Measurements from ENCODE around the gene RHOBTB3.

DNA sequence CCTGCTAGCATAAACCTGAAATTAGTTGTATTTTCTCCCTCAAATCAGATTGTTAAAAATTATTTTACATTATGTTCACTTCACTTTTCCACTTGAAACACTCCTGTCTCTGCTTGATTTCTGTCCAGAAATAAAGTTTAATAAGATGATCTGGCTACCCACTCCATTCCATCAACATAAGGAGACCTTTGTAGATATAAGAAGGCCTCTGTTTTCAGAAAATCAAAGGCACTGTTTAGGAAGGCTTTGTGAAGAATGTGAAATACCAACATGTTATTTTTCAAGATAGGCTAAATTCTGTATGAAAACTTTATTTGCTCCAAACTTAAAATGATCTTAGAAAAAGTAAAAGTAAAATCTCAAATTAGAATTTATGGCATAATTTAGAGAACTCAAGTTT, 15.1 kb downstream of the RHOBTB3 start:
- TF ChIP-seq, protein P1, sequence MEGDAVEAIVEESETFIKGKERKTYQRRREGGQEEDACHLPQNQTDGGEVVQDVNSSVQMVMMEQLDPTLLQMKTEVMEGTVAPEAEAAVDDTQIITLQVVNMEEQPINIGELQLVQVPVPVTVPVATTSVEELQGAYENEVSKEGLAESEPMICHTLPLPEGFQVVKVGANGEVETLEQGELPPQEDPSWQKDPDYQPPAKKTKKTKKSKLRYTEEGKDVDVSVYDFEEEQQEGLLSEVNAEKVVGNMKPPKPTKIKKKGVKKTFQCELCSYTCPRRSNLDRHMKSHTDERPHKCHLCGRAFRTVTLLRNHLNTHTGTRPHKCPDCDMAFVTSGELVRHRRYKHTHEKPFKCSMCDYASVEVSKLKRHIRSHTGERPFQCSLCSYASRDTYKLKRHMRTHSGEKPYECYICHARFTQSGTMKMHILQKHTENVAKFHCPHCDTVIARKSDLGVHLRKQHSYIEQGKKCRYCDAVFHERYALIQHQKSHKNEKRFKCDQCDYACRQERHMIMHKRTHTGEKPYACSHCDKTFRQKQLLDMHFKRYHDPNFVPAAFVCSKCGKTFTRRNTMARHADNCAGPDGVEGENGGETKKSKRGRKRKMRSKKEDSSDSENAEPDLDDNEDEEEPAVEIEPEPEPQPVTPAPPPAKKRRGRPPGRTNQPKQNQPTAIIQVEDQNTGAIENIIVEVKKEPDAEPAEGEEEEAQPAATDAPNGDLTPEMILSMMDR (conservative IDR thresholded peaks at IDR 0.05; ENCODE audit: low read length): no peak
- no peak for TF ChIP-seq EZH2phosphoT487 (IDR thresholded peaks at IDR 0.05; ENCODE audit: borderline replicate concordance)
